ENCODE measurements around the gene RNF182.

DNA sequence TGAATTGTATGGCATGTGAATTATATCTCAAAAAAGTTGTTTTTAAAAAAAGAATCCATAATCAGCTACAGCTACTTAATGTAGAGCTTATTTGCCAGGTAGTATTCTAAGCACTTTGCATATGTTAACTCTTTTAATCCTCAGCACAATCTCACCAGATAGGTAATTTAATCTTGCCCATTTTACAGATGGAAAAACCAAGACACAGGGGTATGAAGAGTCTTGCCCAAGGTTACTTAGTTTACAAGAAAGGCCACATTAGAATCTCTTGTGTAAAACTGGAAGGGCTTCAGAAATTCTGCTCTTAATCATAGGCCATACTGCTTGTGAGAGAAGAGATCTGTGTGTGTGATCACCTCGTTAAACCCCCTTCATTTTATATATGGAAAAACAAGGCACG is 13.4 kb upstream of the RNF182 start:
- TF ChIP-seq SMARCE1 (IDR thresholded peaks at IDR 0.05) (no peak), PYGO2 (tag; IDR thresholded peaks at IDR 0.05) (no peak), DDX20 (tag; IDR thresholded peaks at IDR 0.05; ENCODE audit: low read depth) (no peak), POLR2A (conservative IDR thresholded peaks at IDR 0.05) (no peak), ZNF239 (CRISPR knock-in tag; IDR thresholded peaks at IDR 0.05) (no peak), SMC3 (conservative IDR thresholded peaks at IDR 0.05; ENCODE audit: insufficient read depth, low read depth, low read length) (no peak), BACH1 (tag; IDR thresholded peaks at IDR 0.05) (no peak), MTA3 (IDR thresholded peaks at IDR 0.05; ENCODE audit: borderline replicate concordance) (no peak)
- TF ChIP-seq, protein P1, sequence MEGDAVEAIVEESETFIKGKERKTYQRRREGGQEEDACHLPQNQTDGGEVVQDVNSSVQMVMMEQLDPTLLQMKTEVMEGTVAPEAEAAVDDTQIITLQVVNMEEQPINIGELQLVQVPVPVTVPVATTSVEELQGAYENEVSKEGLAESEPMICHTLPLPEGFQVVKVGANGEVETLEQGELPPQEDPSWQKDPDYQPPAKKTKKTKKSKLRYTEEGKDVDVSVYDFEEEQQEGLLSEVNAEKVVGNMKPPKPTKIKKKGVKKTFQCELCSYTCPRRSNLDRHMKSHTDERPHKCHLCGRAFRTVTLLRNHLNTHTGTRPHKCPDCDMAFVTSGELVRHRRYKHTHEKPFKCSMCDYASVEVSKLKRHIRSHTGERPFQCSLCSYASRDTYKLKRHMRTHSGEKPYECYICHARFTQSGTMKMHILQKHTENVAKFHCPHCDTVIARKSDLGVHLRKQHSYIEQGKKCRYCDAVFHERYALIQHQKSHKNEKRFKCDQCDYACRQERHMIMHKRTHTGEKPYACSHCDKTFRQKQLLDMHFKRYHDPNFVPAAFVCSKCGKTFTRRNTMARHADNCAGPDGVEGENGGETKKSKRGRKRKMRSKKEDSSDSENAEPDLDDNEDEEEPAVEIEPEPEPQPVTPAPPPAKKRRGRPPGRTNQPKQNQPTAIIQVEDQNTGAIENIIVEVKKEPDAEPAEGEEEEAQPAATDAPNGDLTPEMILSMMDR (IDR thresholded peaks at IDR 0.05 in 2 of 3, conservative IDR thresholded peaks at IDR 0.05 in 1 of 3; ENCODE audit: insufficient read depth in 2 of 3, low read depth in 1 of 3, low read length in 3 of 3), result no peak
- TF ChIP-seq, protein P2, sequence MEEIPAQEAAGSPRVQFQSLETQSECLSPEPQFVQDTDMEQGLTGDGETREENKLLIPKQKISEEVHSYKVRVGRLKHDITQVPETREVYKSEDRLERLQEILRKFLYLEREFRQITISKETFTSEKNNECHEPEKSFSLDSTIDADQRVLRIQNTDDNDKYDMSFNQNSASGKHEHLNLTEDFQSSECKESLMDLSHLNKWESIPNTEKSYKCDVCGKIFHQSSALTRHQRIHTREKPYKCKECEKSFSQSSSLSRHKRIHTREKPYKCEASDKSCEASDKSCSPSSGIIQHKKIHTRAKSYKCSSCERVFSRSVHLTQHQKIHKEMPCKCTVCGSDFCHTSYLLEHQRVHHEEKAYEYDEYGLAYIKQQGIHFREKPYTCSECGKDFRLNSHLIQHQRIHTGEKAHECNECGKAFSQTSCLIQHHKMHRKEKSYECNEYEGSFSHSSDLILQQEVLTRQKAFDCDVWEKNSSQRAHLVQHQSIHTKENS (CRISPR knock-in tag; IDR thresholded peaks at IDR 0.05), result no peak
- TF ChIP-seq, protein P3, sequence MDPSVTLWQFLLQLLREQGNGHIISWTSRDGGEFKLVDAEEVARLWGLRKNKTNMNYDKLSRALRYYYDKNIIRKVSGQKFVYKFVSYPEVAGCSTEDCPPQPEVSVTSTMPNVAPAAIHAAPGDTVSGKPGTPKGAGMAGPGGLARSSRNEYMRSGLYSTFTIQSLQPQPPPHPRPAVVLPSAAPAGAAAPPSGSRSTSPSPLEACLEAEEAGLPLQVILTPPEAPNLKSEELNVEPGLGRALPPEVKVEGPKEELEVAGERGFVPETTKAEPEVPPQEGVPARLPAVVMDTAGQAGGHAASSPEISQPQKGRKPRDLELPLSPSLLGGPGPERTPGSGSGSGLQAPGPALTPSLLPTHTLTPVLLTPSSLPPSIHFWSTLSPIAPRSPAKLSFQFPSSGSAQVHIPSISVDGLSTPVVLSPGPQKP (CRISPR knock-in tag; IDR thresholded peaks at IDR 0.05), result no peak
- TF ChIP-seq, protein P4, sequence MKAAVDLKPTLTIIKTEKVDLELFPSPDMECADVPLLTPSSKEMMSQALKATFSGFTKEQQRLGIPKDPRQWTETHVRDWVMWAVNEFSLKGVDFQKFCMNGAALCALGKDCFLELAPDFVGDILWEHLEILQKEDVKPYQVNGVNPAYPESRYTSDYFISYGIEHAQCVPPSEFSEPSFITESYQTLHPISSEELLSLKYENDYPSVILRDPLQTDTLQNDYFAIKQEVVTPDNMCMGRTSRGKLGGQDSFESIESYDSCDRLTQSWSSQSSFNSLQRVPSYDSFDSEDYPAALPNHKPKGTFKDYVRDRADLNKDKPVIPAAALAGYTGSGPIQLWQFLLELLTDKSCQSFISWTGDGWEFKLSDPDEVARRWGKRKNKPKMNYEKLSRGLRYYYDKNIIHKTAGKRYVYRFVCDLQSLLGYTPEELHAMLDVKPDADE (conservative IDR thresholded peaks at IDR 0.05; ENCODE audit: control insufficient read depth, low read depth, low read length), result no peak
